Measurements from ENCODE around the gene MRPL24.

MRPL24 gene

GRCh38 chr1:156709757-156710489 lies 31.0 kb downstream of the MRPL24 start:
- no peak for DNase-seq (ENCODE audit: low read depth)

GRCh38 chr1:156709031-156709430 lies 31.9 kb downstream of the MRPL24 start:
- DNase-seq (ENCODE audit: low read depth), result no peak

DNA sequence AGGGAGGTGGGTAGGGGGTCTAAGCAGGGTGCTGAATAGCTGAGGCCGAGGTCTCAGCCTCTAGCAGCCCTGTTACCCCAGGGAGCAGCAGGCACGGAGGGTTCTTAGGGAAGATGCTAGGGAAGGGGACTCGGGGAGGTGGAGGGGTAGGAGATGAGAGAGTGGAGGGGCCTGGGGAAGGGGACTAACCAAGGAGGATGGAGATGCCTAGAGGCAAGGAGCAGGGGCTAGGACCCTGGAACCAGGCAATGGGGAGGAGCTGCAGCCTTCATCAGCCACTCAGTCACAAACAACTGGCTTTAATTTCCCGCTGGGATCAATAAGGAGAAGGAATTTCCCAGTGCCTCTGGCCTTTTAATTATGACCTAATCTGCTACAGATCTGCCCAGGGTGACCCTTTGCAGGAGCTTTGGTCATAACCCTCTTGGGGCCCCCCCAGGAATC lies 32.6 kb downstream of the MRPL24 start:
- no peak for DNase-seq (ENCODE audit: low read depth)

GRCh38 chr1:156707417-156708217 lies 33.3 kb downstream of the MRPL24 start:
- no peak for DNase-seq (ENCODE audit: low read depth)

- no peak for DNase-seq (ENCODE audit: low read depth)
These were observed 34.1 kb downstream of the MRPL24 start for GRCh38 chr1:156706657-156707416.

DNA sequence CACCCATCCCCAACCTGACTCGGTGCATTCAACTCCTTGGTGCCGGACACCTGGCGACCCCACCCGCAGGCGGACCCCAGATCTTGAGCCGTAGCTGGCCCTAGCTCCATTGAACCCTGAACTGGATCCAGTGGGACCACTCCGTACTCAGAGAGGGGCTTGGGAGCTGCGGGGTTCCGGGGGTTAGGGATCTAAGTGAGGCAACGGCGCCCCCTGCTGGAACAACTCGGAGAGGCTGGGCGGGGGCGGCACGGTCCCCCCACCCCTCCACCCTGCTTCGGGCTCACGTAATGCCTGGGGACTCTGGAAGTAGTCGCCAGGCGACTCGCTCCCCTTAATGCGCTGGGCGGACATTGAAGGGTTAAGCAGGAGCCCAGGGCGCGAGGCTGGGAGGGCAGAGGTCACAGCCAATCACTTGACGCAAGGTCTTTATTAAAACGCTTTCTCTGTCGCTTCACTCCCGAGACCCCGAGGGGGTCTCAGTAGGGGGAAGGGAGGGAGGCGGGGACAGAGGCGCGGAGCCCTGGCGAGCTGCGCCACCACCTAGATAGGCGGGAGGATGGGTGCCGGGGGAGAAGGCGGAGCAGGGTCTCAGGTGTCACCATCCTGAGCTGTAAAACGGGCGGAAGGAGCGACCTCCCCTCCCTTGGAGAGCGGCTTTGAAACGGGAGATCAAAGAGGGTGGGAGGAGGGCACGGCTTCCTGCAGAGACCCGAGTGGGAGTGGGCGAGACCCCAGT lies 34.8 kb downstream of the MRPL24 start:
- DNase-seq (ENCODE audit: low read depth), result no peak

DNA sequence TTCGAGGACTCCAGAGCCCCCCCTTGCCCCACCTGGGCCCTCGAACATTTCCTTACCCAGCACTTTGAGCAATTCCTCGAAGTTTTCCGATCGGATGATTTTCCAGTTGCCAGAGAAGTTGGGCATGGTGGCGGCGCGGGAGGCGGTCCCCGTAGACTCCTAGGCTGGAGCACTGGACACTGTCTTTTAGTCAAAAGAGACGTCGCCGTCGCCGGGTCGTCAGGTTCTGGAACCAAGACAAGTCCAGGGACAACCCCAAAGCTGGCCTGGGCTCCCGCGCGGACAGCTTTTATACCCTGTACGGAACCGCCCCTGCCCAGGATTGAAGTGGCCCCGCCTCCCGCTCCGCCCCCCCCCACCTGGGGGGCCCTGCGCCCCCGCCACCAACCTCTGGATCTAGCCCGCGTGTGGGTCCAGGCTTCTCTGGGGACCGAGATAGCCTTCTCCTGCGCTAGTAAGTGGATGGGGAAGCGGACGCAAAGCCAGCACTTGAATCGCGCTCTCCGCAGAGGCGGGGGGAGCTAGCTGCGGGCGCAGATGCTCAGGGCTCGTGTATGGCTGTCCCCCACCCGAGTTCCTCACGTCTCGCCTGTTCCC lies 35.5 kb downstream of the MRPL24 start, which contains the start of gene CRABP2:
TSS of gene CRABP2 (minus strand) at position 263 of the 597 bp plus-strand sequence. CDS start at position 126, 137 bp downstream.
- DNase-seq (ENCODE audit: low read depth), result no peak

DNA sequence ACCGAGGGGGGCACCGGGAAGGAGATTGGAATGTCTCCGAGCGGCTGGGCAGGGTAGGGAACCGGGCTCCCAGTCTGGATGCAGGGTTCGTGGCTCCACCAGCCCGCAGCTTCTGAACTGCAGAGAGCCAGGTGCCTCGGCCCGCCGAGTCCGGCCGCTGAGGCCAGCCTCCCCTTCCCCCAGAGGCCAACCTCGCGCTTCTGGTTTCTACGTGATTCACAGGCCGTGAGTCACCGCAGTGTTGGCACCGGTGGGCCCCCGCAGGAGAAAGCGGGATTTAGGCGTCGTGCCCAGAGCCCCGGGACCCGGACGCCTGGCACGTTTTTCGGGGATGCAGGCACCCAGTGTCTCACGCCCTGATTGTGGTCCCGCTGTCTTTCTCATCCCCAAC lies 36.0 kb downstream of the MRPL24 start:
- DNase-seq (ENCODE audit: low read depth), result no peak

- DNase-seq (ENCODE audit: low read depth), result no peak
These were observed 36.6 kb downstream of the MRPL24 start for GRCh38 chr1:156704166-156704711.

DNA sequence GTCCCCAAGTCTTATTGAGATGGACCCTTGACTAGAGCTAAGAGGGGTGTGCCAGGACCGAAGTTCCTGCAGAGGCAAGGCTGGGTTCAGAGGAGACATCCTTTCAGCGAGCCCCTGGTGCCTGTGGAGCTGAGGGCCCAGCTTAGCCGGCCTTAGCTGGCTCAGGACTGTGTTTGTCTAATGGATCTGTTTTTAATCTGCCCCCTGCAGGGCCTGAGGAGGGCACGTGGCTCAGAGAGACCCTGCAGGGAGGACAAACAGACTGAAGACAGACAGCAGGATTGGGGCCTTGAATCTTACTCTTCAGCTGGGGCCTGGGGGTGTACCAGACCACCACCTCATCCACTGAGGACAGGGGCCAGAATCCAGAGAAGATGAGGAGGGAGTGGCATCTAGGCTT lies 37.1 kb downstream of the MRPL24 start:
- no peak for DNase-seq (ENCODE audit: low read depth)

- DNase-seq (ENCODE audit: low read depth), result no peak
These were observed 37.6 kb downstream of the MRPL24 start for GRCh38 chr1:156703336-156703735.

DNA sequence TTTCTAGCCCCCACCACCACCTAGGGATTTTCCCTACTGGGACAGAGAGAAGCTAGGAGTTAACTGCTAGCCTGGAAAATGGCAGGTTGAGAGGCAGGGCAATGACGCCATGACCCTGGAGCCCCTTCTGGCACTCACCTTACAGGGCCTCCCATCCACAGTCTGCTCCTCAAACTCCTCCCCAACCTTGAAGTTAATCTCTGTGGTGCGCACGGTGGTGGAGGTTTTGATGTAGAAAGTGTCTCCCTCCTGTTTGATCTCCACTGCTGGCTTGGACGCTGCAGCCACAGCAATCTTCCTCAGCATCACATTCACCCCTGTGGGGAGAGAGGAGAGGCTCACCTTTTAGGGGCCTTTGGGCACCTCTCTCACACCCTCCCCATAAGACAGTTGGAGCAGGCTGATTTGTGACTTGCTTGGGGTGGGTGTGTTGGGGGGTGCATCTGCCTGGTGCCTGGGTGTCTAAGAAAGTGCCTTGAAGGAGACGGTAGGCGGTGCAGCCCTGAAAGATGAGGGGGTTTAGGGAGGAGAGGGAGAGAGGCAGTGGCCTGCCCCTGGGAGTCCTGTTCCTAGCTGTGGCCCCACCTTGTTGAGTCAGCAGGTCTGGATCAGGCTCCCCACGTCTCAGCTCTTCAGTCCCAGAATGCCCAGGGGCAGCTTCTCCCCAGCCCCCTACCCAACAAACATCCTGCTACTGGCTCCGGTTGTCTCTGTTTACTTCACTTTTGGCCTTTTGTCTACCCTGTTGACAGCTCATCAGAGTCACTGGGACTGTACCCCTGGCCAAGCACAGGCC lies 40.0 kb downstream of the MRPL24 start:
- DNase-seq (ENCODE audit: low read depth), result no peak

DNA sequence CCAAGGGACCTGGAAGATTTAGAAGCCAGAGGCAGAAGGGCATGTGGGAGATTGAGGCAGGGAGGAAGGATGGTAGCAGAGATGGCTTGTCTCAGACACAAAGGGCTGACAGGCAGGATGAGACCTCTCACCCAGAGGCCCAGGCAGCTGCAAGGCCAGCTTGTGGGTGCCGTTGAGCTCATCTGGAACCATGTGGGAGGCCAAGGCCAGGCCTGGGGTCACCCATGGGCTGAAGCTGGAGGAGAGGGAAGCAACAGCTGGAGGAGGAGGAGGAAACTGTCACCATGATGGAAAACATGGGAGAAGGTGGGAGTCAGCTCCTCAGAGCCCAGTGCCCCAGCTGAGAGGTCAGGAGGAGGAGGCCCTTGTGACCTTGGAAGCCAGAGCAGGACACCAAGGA lies 41.9 kb downstream of the MRPL24 start:
- no peak for DNase-seq (ENCODE audit: low read depth)

DNA sequence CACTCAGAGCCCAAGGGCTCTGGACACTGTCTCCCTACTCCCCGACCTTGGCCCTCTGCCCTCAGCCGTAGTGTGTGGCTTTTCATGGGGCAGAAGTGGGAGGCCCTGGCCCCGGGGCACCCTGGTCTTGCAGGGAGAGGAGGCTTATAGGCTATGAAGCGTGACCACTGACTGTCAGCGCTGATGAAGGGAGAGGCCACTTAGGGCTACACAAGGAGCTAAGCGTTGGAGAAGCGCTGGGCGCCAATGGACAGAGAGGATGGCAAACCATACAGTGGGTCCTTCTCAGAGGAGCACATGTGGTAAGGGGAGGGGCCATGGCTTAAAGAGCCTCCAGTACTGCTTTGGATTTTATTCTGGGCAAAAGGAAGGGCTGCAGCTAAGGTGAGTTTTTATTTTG lies 43.4 kb downstream of the MRPL24 start:
- DNase-seq (ENCODE audit: low read depth), result no peak

GRCh38 chr1:156696755-156697154 lies 44.1 kb downstream of the MRPL24 start:
- no peak for DNase-seq (ENCODE audit: low read depth)

DNA sequence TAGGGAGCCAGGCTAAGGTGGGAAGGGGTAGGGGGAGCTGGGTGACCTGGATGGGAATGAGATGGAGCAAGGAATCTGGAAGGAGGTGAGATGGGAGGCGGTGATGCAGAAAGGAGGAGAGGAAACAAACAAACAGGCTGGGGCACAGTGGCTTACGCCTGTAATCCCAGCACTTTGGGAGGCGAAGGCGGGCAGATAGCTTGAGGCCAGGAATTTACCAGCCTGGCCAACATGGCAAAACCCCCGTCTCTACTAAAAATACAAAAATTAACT lies 46.3 kb downstream of the MRPL24 start:
- DNase-seq (ENCODE audit: low read depth), result no peak

GRCh38 chr1:156693848-156694689 lies 46.8 kb downstream of the MRPL24 start:
- no peak for DNase-seq (ENCODE audit: low read depth)

DNA sequence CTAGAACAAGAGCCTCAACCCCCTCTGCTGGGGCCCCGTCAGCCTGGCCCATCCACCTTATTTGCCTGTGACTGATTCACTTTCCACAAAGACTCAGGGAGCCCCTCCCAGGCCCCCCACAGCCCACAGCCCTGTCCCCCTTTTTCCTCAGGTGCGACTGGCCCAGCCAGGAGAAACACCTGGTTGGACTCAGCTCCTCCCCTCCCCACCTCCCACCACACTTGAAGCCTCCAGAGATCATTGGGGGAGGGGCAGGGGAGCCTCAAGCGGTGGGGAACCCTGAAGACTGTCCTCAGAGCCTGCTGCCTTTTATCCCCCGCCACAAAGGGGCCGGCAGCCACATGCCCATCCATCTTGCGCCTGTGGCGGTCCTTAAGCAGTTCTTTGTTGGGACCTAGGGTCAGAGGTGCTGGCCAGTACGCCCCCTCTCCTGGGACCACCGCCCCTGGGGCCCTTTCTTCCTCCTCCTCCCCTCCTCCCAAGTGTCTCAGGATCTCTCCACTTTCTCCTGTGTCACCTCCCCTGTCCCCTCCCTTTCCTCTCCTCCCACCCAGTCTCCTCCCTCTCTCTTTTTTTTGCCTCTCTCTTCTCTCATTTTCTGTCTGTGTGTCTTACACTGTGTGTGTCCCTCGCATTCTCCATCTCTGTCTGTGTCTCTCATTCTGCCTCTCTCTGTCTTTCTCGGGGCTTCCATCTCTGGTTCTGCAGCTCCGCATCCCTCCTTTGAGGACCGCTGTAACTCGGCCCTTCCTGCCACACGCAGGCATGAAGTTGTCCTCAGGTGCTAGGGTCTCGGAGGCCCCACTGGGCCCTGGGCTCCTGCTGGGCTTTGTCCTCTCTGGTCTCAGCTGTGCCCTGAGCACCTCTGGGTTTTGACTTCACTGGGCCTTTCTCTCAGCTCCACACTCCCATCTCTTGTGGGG lies 47.7 kb downstream of the MRPL24 start:
- no peak for DNase-seq (ENCODE audit: low read depth)

All from CMK (cell line).